ENCODE measurements around the gene SNPH.
"Not testable (repeated sequence)": the region's sequence is repeated elsewhere in the genome, so short reads cannot be mapped to it uniquely, and the experiment has no call there.

The SNPH gene

DNA sequence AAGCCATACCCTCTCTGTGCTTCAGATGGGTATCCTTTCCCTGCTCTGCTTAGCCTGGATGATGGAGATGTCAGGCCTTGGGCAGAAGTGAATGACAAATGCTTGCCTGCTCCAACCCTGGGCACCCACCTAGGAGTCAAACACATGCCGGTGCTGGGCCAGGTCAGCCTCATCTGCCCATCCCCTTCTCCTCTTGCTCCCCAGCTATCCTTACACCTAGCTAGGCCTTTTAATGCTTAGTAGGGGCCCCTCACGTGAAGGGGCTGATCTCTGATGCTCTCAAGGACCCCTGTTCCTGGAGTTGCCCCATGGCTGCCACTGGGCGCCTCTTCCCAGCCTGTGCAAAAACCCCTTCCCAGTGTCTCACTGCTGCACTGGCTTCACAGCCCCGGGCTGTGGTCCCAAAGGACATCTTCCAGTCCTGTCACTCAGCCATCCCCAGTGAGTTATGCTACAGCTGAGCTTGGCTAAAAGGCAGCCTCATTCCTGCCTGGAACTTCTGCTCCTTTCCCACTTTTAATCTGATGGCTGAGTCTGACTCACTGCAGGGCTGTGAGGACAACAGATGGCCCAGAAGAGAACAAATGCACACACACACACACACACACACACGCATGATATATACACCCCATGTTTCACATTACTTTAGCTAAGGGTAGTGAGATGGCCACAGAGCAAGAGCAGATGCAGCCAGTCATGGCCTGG, 75.6 kb downstream of the SNPH start:
- no peak for DNase-seq (ENCODE audit: low spot score)

DNA sequence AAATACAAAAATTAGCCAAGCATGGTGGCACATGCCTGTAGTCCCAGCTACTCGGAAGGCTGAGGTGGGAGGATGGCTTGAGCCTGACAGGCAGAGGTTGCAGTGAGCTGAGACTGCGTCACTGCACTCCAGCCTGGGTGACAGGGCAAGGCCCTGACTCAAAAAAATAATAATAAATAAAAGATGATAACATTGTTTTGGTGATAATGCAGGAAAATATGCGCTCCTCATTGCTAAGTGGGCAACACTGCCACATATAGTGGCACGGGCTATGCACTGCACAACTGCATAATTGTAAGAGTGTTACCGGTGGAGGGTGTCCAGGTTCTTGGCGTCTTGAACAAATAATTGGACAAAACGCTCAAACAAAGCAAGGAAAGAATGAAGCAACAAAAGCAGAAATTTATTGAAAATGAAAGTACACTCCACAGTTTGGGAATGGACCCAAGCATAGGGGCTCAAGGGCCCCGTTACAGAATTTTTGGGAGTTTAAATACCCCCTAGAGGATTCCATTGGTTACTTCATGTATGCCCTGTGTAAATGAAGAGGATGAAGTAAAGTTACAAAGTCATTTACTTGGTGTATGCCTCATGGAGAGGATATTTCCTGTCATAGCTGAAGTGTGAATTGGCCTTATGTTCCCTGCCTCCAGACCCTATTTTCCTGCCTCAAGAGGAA, 77.5 kb downstream of the SNPH start:
- not testable (repeated sequence) for DNase-seq (ENCODE audit: low spot score)

DNA sequence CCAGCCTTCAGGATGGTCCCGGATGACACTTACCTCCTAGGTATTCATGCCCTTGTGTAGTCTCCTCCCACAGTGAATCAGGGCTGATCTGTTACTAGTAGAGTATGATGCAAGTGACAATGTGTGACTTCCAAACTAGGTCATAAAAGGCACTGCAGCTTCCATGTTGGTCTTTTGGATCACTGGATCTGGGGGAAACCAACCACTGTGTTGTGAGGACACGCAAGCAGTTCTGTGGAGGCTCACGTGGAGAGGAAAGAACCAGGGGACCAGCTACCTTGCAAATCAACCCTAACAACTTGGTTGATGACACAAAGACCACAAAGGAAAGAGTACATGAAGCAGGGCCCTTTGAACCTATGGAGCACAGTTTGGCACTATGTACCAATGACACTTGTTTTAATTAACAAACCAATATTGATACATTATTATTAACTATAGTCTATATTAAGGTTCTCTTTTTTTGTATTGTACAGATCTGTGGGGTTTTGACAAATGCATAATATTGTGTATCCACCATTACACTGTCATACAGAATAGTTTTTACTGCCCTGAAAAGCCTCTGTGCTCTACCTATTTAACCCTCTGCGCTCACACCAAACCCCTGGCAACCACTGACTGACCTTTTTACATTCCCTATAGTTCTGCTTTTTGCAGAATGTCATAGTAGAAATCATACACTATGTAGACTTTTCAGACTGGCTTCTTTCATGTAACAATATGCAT, 79.1 kb downstream of the SNPH start:
- DNase-seq (ENCODE audit: low spot score), result no peak

DNA sequence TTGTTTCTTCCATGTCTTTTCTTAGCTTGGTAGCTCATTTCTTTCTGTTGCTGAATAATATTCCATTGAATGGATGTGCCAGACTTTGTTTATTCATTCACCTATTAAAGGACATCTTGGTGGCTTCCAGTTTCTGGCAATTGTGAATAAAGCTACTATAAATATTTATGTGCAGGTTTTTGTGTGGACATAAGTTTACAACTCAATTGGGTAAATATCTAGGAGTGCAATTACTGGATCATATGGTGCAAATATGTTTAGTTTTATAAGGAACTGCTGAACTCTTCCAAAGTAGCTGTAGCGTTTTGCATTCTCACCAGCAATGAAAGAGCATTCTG, 79.6 kb downstream of the SNPH start:
- no peak for DNase-seq (ENCODE audit: low spot score)

DNA sequence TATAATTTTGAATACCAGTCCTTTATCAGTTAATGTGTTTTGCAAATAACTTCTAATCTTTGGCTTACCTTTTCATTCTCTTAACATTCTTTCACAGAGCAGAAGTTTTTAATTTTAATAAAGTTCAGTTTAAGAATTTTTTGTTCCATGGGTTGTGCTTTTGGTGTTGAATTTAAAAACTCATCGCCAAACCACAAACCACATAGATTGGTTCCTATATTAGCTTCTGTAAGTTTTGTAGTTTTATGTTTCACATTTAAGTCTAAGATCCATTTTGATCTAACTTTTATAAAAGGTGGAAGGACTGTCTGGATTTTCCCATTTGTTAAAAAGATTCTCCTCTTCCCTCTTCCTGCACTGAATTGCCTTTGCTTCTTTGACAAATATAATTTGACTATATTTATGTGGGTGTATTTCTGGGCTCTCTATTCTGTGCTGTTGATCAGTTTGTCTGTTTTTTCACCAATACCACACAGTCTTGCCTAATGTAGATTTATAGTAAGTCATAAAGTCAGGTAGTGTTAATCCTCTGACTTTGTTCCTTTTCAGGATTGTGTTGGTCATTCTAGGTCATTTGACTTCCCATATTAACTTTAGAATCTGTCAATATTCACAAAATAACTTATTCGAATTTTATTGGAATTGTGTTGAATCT, 80.3 kb downstream of the SNPH start:
- no peak for DNase-seq (ENCODE audit: low spot score)

DNA sequence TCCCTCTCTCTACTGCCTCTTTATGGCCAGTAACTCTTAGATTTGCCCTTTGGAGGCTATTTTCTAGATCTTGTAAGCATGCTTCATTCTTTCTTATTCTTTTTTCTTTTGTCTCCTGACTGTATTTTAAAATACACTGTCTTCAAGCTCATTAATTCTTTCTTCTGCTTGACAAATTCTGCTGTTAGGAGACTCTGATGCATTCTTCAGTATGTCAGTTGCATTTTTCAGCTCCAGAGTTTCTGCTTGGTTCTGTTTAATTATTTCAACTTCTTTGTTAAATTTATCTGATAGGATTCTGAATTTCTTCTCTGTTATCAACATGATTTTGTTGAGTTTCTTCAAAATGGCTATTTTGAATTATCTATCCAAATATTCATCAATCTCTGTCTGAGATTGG, 87.9 kb downstream of the SNPH start:
- DNase-seq (ENCODE audit: low spot score), result no peak

DNA sequence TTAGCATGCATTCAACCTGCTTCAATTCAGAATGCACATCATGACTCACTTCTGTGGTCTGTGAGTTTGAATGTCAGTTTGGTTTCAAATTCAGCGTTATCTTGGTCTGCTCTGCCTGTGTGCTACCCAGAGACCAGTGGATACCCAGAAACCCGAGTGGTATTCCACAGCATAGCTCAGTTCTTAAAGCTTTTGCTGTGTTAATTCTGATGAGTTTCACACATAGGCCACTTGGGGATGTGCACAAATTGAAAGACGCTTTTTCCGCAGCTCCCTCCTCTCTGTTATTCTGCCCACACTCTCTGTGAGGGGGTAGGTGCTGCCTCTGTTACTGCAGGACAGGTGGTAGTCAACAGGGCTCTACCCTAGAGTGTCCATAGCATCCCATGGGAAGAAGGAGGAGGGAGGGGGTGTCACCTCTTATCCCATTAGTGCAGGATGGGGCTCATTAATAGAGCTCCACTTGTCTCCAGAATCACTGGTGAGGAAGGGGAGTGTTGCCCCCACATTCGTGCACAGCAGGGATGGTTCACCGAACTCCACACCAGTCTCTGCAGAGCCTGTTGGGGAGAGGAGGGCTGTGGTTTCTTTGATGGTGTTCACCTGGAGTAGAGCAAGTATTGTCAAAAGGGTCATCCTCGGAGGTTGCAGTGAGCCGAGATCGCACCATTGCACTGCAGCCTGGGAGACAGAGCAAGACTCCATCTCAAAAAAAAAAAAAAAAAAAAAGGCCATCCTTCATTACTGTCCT, 92.0 kb downstream of the SNPH start:
- no peak for DNase-seq (ENCODE audit: low spot score)
